GM12801 (cell line): Measurements from ENCODE around the gene CNOT4.

Experiments
- CTCF ChIP-seq: IDR thresholded peaks from one replicate; pipeline ENCODE4 v1.5.1; 2011; ENCODE audit warnings: control low read depth; ENCODE audit not compliant: insufficient read length; ENCODE audit errors: extremely low read depth

Gene CNOT4

DNA sequence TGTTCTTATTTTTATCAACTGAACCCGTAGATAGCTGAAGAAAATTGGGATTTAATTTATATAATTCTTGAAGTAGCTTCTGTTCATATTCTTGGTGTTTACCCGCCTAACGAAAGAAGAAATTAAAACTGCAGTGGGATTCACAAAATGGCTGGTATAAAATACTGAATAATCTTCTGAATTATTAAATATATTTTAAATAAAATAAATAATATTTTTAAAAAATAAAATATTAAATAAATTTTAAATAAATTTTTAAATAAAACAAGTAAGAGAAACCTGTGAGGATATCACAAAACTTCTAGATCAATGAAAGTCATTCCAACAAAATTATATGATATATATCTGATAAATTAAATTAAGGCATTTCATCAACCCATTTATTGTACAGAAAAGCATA is 99.4 kb downstream of the CNOT4 start:
- TF ChIP-seq CTCF = no peak

DNA sequence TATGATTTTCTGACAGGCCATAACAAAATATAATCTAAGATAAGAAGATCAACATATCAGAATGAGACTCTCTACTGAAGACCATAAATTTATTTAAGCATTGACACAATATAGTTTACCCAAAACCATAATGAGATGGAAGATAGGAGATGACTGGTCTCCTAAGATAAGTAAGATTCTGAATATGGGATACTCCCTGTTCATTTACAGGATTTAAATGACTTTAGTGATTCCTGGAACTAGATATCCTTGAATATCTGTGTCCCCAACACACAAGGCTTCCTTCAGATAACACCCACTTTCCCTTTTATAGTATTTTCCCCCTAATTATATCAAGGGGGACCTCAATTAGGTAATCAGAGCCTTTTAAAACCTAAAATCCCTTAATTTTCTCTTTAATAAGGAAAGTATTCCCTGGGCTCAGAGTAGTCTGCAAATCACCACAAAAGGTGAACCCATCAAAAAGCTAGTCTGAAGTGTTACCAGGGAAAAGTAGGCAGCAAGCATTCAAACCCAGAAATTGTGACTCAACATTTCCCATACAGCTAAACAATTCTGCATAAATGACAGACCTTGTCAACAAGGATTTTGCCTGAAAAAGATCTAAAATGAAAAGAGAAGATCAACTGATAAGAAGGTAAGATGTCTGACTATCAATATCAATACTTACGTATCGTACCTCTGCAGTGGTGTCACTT is 99.9 kb downstream of the CNOT4 start:
- TF ChIP-seq CTCF = no peak

DNA sequence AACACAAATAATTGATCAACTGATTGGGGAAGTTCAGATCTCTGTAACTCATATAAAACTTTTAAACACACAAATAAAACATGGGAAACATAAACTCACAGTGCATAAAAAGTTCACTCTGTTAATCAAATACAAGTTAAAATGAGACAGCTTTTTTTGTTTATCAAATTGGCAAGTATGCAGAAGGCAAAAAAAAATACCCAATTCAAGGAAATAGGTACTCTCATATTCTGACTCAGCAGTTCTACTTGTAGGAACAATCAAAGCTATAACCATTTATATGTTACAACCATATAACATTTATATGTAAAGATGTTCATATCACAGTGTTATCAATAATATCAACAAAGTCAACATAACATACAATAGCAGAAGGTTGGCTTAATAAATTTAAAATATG is 102.0 kb downstream of the CNOT4 start:
- no peak for TF ChIP-seq CTCF

- TF ChIP-seq CTCF = no peak
Observed at GRCh38 chr7:135406918-135407317, 103.0 kb downstream of the CNOT4 start.

GRCh38 chr7:135405969-135406368 is 103.9 kb downstream of the CNOT4 start:
- no peak for TF ChIP-seq CTCF

GRCh38 chr7:135403302-135403701 is 106.6 kb downstream of the CNOT4 start:
- no peak for TF ChIP-seq CTCF

DNA sequence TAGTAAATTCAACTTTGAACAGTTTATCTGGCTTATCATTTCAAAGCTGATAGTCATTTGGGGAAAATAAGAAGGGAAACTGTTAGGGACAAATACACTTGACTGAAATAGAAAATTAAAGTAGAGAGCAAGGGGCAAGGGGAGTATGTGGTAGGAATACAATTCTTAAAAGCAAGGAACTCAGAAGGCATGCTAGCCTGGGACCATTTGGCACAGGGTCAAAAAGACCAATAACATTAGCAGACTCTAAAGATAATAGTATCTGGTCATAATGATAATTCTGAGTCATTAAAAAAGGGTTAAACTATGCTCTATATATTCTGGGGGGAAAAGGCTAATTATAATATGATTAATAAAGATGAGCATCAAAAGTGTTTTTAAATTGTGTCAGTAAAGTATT is 112.2 kb downstream of the CNOT4 start:
- no peak for TF ChIP-seq CTCF
